Non-pigmented ciliary epithelial cell (primary cell): Measurements from ENCODE around the gene DAAM2.
A peak's percentile ranks its signal among the peaks of the same experiment; 100 is the strongest.

Experiments
- DNase-seq: peaks from one replicate; pipeline ENCODE4 v3.0.0-alpha.2; 2010; ENCODE audit warnings: low read depth

The DAAM2 gene

GRCh38 chr6:39787322-39787721 lies 4.9 kb upstream of the DAAM2 start:
- DNase-seq = no peak

GRCh38 chr6:39790772-39791171 lies 1.4 kb upstream of the DAAM2 start:
- DNase-seq = no peak

- DNase-seq = no peak
These were observed 865 bp upstream of the DAAM2 start for GRCh38 chr6:39791311-39791710.

GRCh38 chr6:39792540-39793450 lies 619 bp downstream of the DAAM2 start:
- no peak for DNase-seq

- DNase-seq = no peak
These were observed 1.3 kb downstream of the DAAM2 start for GRCh38 chr6:39793516-39793915.

- no peak for DNase-seq
These were observed 2.1 kb downstream of the DAAM2 start for GRCh38 chr6:39794231-39794630.

- DNase-seq = no peak
These were observed 5.6 kb downstream of the DAAM2 start for GRCh38 chr6:39797751-39798150.

GRCh38 chr6:39800034-39801032 lies 8.2 kb downstream of the DAAM2 start:
- DNase-seq = no peak

- DNase-seq = no peak
These were observed 9.5 kb downstream of the DAAM2 start for GRCh38 chr6:39801456-39802251.

- no peak for DNase-seq
These were observed 11.7 kb downstream of the DAAM2 start for GRCh38 chr6:39803872-39804271.

- peak; percentile 66 for DNase-seq
These were observed 12.4 kb downstream of the DAAM2 start for GRCh38 chr6:39804466-39805065.

GRCh38 chr6:39806278-39806677 lies 14.1 kb downstream of the DAAM2 start:
- peak; percentile 24 for DNase-seq

GRCh38 chr6:39808346-39808745 lies 16.2 kb downstream of the DAAM2 start:
- DNase-seq = no peak

GRCh38 chr6:39808964-39809363 lies 16.8 kb downstream of the DAAM2 start:
- DNase-seq = no peak

GRCh38 chr6:39811835-39812345 lies 19.7 kb downstream of the DAAM2 start:
- no peak for DNase-seq

- DNase-seq = no peak
These were observed 20.3 kb downstream of the DAAM2 start for GRCh38 chr6:39812496-39812852.

GRCh38 chr6:39812853-39813533 lies 20.8 kb downstream of the DAAM2 start:
- no peak for DNase-seq

- DNase-seq = no peak
These were observed 22.1 kb downstream of the DAAM2 start for GRCh38 chr6:39814236-39814635.

- DNase-seq = no peak
These were observed 23.2 kb downstream of the DAAM2 start for GRCh38 chr6:39815356-39815755.

GRCh38 chr6:39816747-39817146 lies 24.6 kb downstream of the DAAM2 start:
- no peak for DNase-seq

GRCh38 chr6:39818695-39819094 lies 26.5 kb downstream of the DAAM2 start:
- no peak for DNase-seq
